Measurements from ENCODE around the gene CBLC. TPM values are rescaled to one million over a fixed set of nuclear protein-coding genes. Genes with fewer than 3 reads are reported as not detected.

The CBLC gene
- total and polyA plus RNA-seq, 2 donors (not counting 1 experiment from before 2014, with no cell fraction given) = not detected

DNA sequence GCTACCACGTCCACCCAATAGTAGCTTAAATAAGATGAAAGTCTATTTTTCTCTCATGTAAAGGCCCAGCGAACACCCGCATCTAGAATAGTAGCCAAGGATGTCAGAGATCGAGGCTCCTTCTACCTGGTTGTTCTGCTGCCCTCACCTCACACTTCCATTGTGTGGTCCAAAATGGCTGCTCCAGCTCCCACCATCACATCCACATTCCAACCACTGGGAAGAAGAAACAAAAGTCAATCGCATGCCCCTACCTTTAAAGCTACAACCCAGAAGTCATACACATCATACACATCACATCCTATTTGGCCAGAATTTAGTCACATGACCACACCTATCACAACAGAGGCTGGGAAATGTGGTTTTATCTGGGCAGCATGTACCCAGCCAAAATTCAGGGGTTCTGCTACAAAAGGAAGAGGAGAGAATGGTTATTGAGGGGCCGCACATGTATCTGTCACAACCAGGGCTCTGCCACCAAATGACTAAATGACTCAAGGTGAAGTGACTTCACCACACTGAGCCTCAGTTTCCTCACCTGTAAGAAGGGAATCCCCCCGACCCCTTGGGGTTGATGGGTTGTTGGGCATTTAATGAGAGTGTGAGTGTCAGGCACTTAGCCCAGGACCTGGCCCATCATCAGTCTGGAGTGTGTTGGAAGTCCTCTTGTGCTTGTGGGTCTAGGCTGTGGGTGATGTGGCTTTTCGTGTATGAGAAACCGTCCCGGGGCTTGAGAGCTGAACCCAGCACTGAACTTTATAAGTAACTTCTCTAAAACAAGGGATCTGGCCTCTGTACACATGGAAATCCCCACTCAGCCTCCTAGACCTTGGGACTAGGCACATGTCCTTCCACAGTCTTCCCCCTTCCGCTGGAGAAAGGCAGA is 10.2 kb upstream of the CBLC start:
- Histone ChIP-seq H3K27me3 (replicated peaks in 1 of 4; ENCODE audit: control extremely low read depth in 1 of 4, control insufficient read depth in 3 of 4, insufficient read depth in 4 of 4, low read length in 3 of 4) (no peaks in the 10 kb centered on the region), H3K9ac (ENCODE audit: low read length) (no peak overlapping the region), H3K9me3 (ENCODE audit: control extremely low read depth in 1 of 3, control insufficient read depth in 2 of 3, insufficient read depth in 1 of 3, low read length in 2 of 3) (peaks cover 0 to 4% (median 3%) of the 10 kb centered on the region in 3 donors), H3K4me2 (replicated peaks; ENCODE audit: low read depth, low read length, poor library complexity, severe bottlenecking) (no peak overlapping the region), H3K4me3 (ENCODE audit: control extremely low read depth in 1 of 5, extremely low read depth in 1 of 5, insufficient read depth in 1 of 5, low read depth in 2 of 5, low read length in 4 of 5) (no peak overlapping the region), H3K27ac (ENCODE audit: low read length in 2 of 2) (no peak overlapping the region), H2AFZ (ENCODE audit: insufficient read depth, low read depth, low read length, poor library complexity, severe bottlenecking) (no peak overlapping the region), H4K20me1 (ENCODE audit: control insufficient read depth, insufficient read depth, low read length, poor library complexity, severe bottlenecking) (no peaks in the 10 kb centered on the region), H3K36me3 (replicated peaks in 1 of 2; ENCODE audit: control extremely low read depth in 1 of 2, control insufficient read depth in 1 of 2, extremely low read depth in 1 of 2, insufficient read depth in 2 of 2, low read length in 1 of 2) (no peaks in the 10 kb centered on the region), H3K4me1 (ENCODE audit: control insufficient read depth in 2 of 2, insufficient read depth in 2 of 2, low read length in 2 of 2) (peaks cover 8 to 20% of the 10 kb centered on the region in 2 donors), H3K79me2 (ENCODE audit: control insufficient read depth, insufficient read depth, low read length) (no peaks in the 10 kb centered on the region)
- H3K27ac Mint-ChIP-seq = peak overlapping the region; percentile 34
- ATAC-seq (ENCODE audit: low read depth) = no peak
- H3K27me3 Mint-ChIP-seq = no peaks in the 10 kb centered on the region
- H3K4me3 Mint-ChIP-seq = no peak overlapping the region
- DNase-seq = no peak
- intact Hi-C loops (cut with micrococcal nuclease) = no loop called here
- ChIA-PET CTCF (interaction anchor here (0.6 to 14.8 kb wide), 3 partner anchors 13 to 43 kb away, joined by 3 to 591 read pairs (median 4); no protein-coding TSS in a partner anchor), POLR2A (interaction anchor here (1.1 to 1.8 kb wide), 2 partner anchors 14 to 19 kb away, joined by 3 to 9 read pairs; no protein-coding TSS in a partner anchor)
- H3K4me1 Mint-ChIP-seq = peaks cover 31% of the 10 kb centered on the region
- no peak for TF ChIP-seq CTCF (IDR thresholded peaks at IDR 0.05)
- TF ChIP-seq EZH2 (IDR thresholded peaks at IDR 0.05; ENCODE audit: borderline replicate concordance, insufficient read depth, low read depth, low read length, poor library complexity, severe bottlenecking) = no peak
- 76% methylated on average over 5 of the region's 11 CpGs for WGBS (ENCODE audit: insufficient coverage)
- peaks cover 8% of the 10 kb centered on the region for H3K9me3 Mint-ChIP-seq (ENCODE audit: insufficient read depth)

Data from B cell (primary cell).